Measurements from ENCODE around the gene ADAMTS3. TPM values are rescaled to one million over a fixed set of nuclear protein-coding genes. Genes with fewer than 3 reads are reported as not detected.

Gene ADAMTS3
- total RNA-seq, 4 donors from 2014 or later, result 0.18 to 0.41 (median 0.23) TPM; not detected in 1

GRCh38 chr4:72538006-72538405 lies 31.0 kb downstream of the ADAMTS3 start:
- ATAC-seq (no peak), DNase-seq (no peak)
- Histone ChIP-seq H3K9me3 (no peaks in the 10 kb centered on the region), H3K4me1 (no peaks in the 10 kb centered on the region), H3K36me3 (no peaks in the 10 kb centered on the region), H3K27me3 (no peaks in the 10 kb centered on the region), H3K4me3 (no peak overlapping the region), H3K27ac (no peak overlapping the region)
- in situ Hi-C loops (cut with MboI; ENCODE audit: low sequenced_read_pairs in 4 of 4), result no loop called here
- intact Hi-C loops (cut with DNase I; ENCODE audit: low total_unique reads), result no loop called here
- no peak for TF ChIP-seq POLR2A (IDR thresholded peaks at IDR 0.05)
- no peak for TF ChIP-seq CTCF (IDR thresholded peaks at IDR 0.05 in 4 of 5, conservative IDR thresholded peaks at IDR 0.05 in 1 of 5)

- no peaks in the 10 kb centered on the region for H3K27me3 ChIP-seq
- no peak for ATAC-seq
- TF ChIP-seq CTCF (IDR thresholded peaks at IDR 0.05 in 4 of 5, conservative IDR thresholded peaks at IDR 0.05 in 1 of 5) (no peak), POLR2A (IDR thresholded peaks at IDR 0.05) (no peak)
- intact Hi-C loops (cut with DNase I; ENCODE audit: low total_unique reads), result no loop called here
- no peaks in the 10 kb centered on the region for H3K36me3 ChIP-seq
- H3K27ac ChIP-seq, result no peak overlapping the region
- DNase-seq, result no peak
- H3K9me3 ChIP-seq, result no peaks in the 10 kb centered on the region
- in situ Hi-C loops (cut with MboI; ENCODE audit: low sequenced_read_pairs in 4 of 4), result no loop called here
- H3K4me3 ChIP-seq, result no peak overlapping the region
- H3K4me1 ChIP-seq, result no peaks in the 10 kb centered on the region
Measured at GRCh38 chr4:72536443-72536842, 32.6 kb downstream of the ADAMTS3 start.

GRCh38 chr4:72531768-72532290 lies 37.2 kb downstream of the ADAMTS3 start:
- H3K27me3 ChIP-seq, result no peaks in the 10 kb centered on the region
- H3K4me1 ChIP-seq, result no peaks in the 10 kb centered on the region
- no peak overlapping the region for H3K27ac ChIP-seq
- ATAC-seq, result no peak
- H3K4me3 ChIP-seq, result no peak overlapping the region
- DNase-seq, result no peak
- in situ Hi-C loops (cut with MboI; ENCODE audit: low sequenced_read_pairs in 4 of 4), result no loop called here
- H3K9me3 ChIP-seq, result no peaks in the 10 kb centered on the region
- no peaks in the 10 kb centered on the region for H3K36me3 ChIP-seq
- intact Hi-C loops (cut with DNase I; ENCODE audit: low total_unique reads), result no loop called here
- TF ChIP-seq POLR2A (IDR thresholded peaks at IDR 0.05) (no peak), CTCF (IDR thresholded peaks at IDR 0.05 in 4 of 5, conservative IDR thresholded peaks at IDR 0.05 in 1 of 5) (no peak)

- DNase-seq, result no peak
- intact Hi-C loops (cut with DNase I; ENCODE audit: low total_unique reads), result no loop called here
- Histone ChIP-seq H3K4me1 (no peaks in the 10 kb centered on the region), H3K36me3 (no peaks in the 10 kb centered on the region), H3K9me3 (no peaks in the 10 kb centered on the region), H3K27ac (no peak overlapping the region), H3K27me3 (no peaks in the 10 kb centered on the region), H3K4me3 (no peak overlapping the region)
- in situ Hi-C loops (cut with MboI; ENCODE audit: low sequenced_read_pairs in 4 of 4), result no loop called here
- TF ChIP-seq POLR2A (IDR thresholded peaks at IDR 0.05), result no peak
- no peak for TF ChIP-seq CTCF (IDR thresholded peaks at IDR 0.05 in 4 of 5, conservative IDR thresholded peaks at IDR 0.05 in 1 of 5)
- no peak for ATAC-seq
Measured at GRCh38 chr4:72531322-72531721, 37.7 kb downstream of the ADAMTS3 start.
